ENCODE measurements around the gene COG1.

The COG1 gene

GRCh38 chr17:73151916-73152632, 40.8 kb upstream of the COG1 start:
- no peak for TF ChIP-seq CTCF (conservative IDR thresholded peaks at IDR 0.05; ENCODE audit: low read depth, low read length)
- Histone ChIP-seq H3K79me2 (ENCODE audit: insufficient read depth, low read depth) (no peaks in the 10 kb centered on the region), H3K27me3 (ENCODE audit: insufficient read depth, low read depth) (no peaks in the 10 kb centered on the region), H3K9ac (no peak overlapping the region), H3K27ac (no peak overlapping the region), H4K20me1 (ENCODE audit: insufficient read depth) (no peaks in the 10 kb centered on the region), H3K4me3 (IDR thresholded peaks at IDR 0.05; ENCODE audit: insufficient read depth, low read depth, low read length) (no peak overlapping the region), H3K4me2 (no peak overlapping the region), H3K4me1 (ENCODE audit: low read depth, poor library complexity, severe bottlenecking) (peaks cover 9% of the 10 kb centered on the region), H2AFZ (ENCODE audit: low read depth) (no peak overlapping the region), H3K36me3 (ENCODE audit: insufficient read depth) (no peaks in the 10 kb centered on the region)

DNA sequence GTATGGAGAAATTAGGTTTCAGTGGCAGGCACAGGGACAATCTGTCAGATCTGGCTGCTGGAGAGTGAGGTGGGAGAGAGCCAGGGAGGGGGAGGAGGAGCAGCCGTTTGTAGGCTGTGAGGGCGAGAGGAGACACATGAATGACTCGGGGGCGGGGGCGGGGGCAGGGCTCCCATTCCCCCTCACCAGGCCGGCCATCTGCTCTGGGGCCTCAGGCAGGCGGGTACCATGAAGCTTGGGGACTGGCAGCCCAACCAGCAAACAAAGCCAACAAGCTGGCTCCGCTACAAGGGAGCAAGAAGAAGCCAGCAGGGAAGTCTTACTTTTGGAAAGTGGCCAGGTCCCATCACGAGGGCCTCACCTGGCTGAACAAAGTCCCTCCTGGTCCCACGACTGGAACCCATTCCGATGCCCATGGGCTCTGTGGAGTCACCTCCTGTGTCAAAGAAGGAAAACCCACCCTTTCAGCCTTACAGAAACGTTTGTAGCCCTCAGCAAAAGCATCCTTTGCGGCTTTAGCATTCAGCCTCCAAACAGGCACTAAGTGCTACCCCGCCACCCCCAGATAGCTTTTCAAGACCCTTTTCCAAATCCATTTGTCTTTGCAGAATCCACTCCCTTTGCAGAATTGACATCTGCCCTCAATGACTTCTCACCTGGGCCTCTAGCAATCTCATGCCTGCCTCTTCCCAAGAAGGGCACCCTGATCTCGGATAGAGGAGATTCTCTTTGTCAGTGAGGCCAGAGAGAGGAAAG, 37.3 kb upstream of the COG1 start:
- Histone ChIP-seq H3K27me3 (ENCODE audit: insufficient read depth, low read depth) (no peaks in the 10 kb centered on the region), H2AFZ (ENCODE audit: low read depth) (peak overlapping the region; percentile 80), H3K9ac (no peak overlapping the region), H3K79me2 (ENCODE audit: insufficient read depth, low read depth) (no peaks in the 10 kb centered on the region), H3K4me2 (peak overlapping the region; percentile 33; the same call in 1 of the 2 replicates), H3K4me3 (IDR thresholded peaks at IDR 0.05; ENCODE audit: insufficient read depth, low read depth, low read length) (no peak overlapping the region), H3K4me1 (ENCODE audit: low read depth, poor library complexity, severe bottlenecking) (peaks cover 9% of the 10 kb centered on the region), H3K36me3 (ENCODE audit: insufficient read depth) (no peaks in the 10 kb centered on the region), H4K20me1 (ENCODE audit: insufficient read depth) (no peaks in the 10 kb centered on the region), H3K27ac (no peak overlapping the region)
- TF ChIP-seq CTCF (conservative IDR thresholded peaks at IDR 0.05; ENCODE audit: low read depth, low read length) = no peak

DNA sequence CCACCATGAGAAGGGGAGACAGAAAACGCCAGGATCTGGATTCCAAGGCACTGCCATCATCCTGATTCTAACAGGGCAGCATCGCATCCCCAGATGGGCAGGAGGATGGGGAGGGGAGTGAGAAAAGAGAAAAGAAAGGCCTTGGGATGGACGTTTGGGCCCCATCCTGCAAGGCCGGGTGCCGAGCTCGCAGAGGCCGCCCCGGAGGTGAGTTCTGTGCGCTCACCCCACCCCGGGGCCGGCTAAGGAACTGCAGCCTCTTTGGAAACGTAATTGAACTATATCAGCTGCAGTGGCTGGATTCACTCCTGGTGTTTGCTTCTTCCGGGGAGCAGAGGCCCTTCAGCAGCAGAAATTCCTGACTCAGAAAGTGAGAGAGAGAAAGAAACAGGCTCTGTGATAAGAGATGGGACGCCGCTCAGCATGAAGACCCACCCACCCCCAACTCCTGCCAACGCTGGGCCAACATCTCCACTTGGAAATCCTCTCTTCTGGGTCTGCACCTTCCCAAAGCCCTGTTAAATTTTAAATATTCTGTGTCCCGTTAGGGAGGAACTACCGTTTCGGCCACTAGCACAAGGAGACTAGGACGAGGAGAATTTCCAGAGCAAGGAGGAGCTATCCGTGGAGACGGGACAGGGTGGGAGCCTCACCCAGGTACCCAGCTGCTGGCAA, 36.6 kb upstream of the COG1 start:
- peaks cover 9% of the 10 kb centered on the region for H3K4me1 ChIP-seq (ENCODE audit: low read depth, poor library complexity, severe bottlenecking)
- no peak overlapping the region for H3K9ac ChIP-seq
- peak overlapping the region; percentile 80 for H2AFZ ChIP-seq (ENCODE audit: low read depth)
- H3K27ac ChIP-seq = no peak overlapping the region
- H3K4me2 ChIP-seq = peak overlapping the region; percentile 33; the same call in 1 of the 2 replicates
- TF ChIP-seq CTCF (conservative IDR thresholded peaks at IDR 0.05; ENCODE audit: low read depth, low read length) = peak; percentile 80
- H3K4me3 ChIP-seq (IDR thresholded peaks at IDR 0.05; ENCODE audit: insufficient read depth, low read depth, low read length) = no peak overlapping the region
- no peaks in the 10 kb centered on the region for H4K20me1 ChIP-seq (ENCODE audit: insufficient read depth)
- H3K36me3 ChIP-seq (ENCODE audit: insufficient read depth) = no peaks in the 10 kb centered on the region
- H3K79me2 ChIP-seq (ENCODE audit: insufficient read depth, low read depth) = no peaks in the 10 kb centered on the region
- H3K27me3 ChIP-seq (ENCODE audit: insufficient read depth, low read depth) = no peaks in the 10 kb centered on the region

GRCh38 chr17:73156887-73157520, 35.9 kb upstream of the COG1 start:
- peaks cover 9% of the 10 kb centered on the region for H3K4me1 ChIP-seq (ENCODE audit: low read depth, poor library complexity, severe bottlenecking)
- no peak overlapping the region for H2AFZ ChIP-seq (ENCODE audit: low read depth)
- H3K27ac ChIP-seq = no peak overlapping the region
- no peaks in the 10 kb centered on the region for H3K79me2 ChIP-seq (ENCODE audit: insufficient read depth, low read depth)
- no peaks in the 10 kb centered on the region for H4K20me1 ChIP-seq (ENCODE audit: insufficient read depth)
- no peak overlapping the region for H3K4me2 ChIP-seq
- no peak overlapping the region for H3K9ac ChIP-seq
- H3K36me3 ChIP-seq (ENCODE audit: insufficient read depth) = no peaks in the 10 kb centered on the region
- no peak for TF ChIP-seq CTCF (conservative IDR thresholded peaks at IDR 0.05; ENCODE audit: low read depth, low read length)
- H3K27me3 ChIP-seq (ENCODE audit: insufficient read depth, low read depth) = no peaks in the 10 kb centered on the region
- no peak overlapping the region for H3K4me3 ChIP-seq (IDR thresholded peaks at IDR 0.05; ENCODE audit: insufficient read depth, low read depth, low read length)

Measured in KMS-11 (cell line).